Suprapubic skin (tissue), 4 donors: ENCODE measurements around the gene RRP1B. TPM values are rescaled to one million over a fixed set of nuclear protein-coding genes. Genes with fewer than 3 reads are reported as not detected.

ENCODE experiments used
- DNase-seq, 2 donors: peaks; one replicate each; pipeline ENCODE4 v3.0.0-alpha.2; 2019; ENCODE audit warnings: low spot score in 2 of 2
- H3K27ac ChIP-seq: fragments of 200-600 bp; sonication (generic); one replicate; pipeline ENCODE4 v1.5.1; 2019
- H3K27me3 ChIP-seq: fragments of 200-600 bp; sonication (generic); one replicate; pipeline ENCODE4 v1.5.1; 2019
- H3K36me3 ChIP-seq: fragments of 200-600 bp; sonication (generic); one replicate; pipeline ENCODE4 v1.5.1; 2019
- H3K4me1 ChIP-seq: fragments of 200-600 bp; sonication (generic); one replicate; pipeline ENCODE4 v1.5.1; 2019
- H3K4me3 ChIP-seq: fragments of 200-600 bp; sonication (generic); one replicate; pipeline ENCODE4 v1.5.1; 2019; ENCODE audit warnings: mild to moderate bottlenecking
- H3K9me3 ChIP-seq: fragments of 200-600 bp; sonication (generic); one replicate; pipeline ENCODE4 v1.5.1; 2019
- CTCF ChIP-seq, 2 donors: fragments of 200-600 bp in 1 of 2; fragments of 450-650 bp in 1 of 2; sonication (generic) in 1 of 2; IDR thresholded peaks; one replicate each; pipeline ENCODE4 v1.5.1; 2016 to 2019; ENCODE audit warnings: antibody characterized with exemption in 2 of 2, mild to moderate bottlenecking in 1 of 2, moderate library complexity in 1 of 2
- EP300 ChIP-seq: sonication (generic); formaldehyde crosslinking; IDR thresholded peaks from one replicate; pipeline ENCODE4 v1.6.1; 2017; ENCODE audit warnings: antibody characterized with exemption
- POLR2A ChIP-seq, 2 donors: fragments of 450-650 bp; IDR thresholded peaks; one replicate each; pipeline ENCODE4 v1.6.1; 2017; ENCODE audit warnings: antibody characterized with exemption in 2 of 2, mild to moderate bottlenecking in 2 of 2, moderate library complexity in 2 of 2
- POLR2AphosphoS5 ChIP-seq, 3 donors: sonication (generic); formaldehyde crosslinking; IDR thresholded peaks; one replicate each; pipeline ENCODE4 v1.6.1; 2017; ENCODE audit warnings: antibody characterized with exemption in 3 of 3
- WGBS: methylation state at CpG from one replicate; pipeline ENCODE4 v1.1.5; 2018; 5-methylcytosine and 5-hydroxymethylcytosine counted together
- total RNA-seq, 4 donors: library from RNA; depleted of rRNA; stranded (reverse); fragments of >200 nt; gene quantifications; one replicate each; pipeline ENCODE4 v1.1.0, GENCODE V29; 2016

RRP1B gene
- total RNA-seq, 4 donors from 2014 or later, result 19.1 to 25.1 (median 23.3) TPM

GRCh38 chr21:43664358-43664757 is 5.0 kb downstream of the RRP1B start:
- peaks cover 24% of the 10 kb centered on the region for H3K4me1 ChIP-seq
- 69% methylated on average over 4 of the region's 4 CpGs for WGBS
- DNase-seq, result no peak

GRCh38 chr21:43665879-43666278 is 6.5 kb downstream of the RRP1B start:
- H3K27ac ChIP-seq, result no peak overlapping the region

More at GRCh38 chr21:43664358-43664757, 5.0 kb downstream of the RRP1B start:
- no peak overlapping the region for H3K4me3 ChIP-seq
- H3K36me3 ChIP-seq, result peaks cover 18% of the 10 kb centered on the region
- no peak overlapping the region for H3K27ac ChIP-seq
- H3K27me3 ChIP-seq, result no peaks in the 10 kb centered on the region
- no peak for TF ChIP-seq EP300
- no peak for TF ChIP-seq POLR2A (IDR thresholded peaks at IDR 0.05)
- no peak for TF ChIP-seq CTCF (IDR thresholded peaks at IDR 0.05)
- TF ChIP-seq POLR2AphosphoS5 (IDR thresholded peaks at IDR 0.05), result no peak
- no peaks in the 10 kb centered on the region for H3K9me3 ChIP-seq

GRCh38 chr21:43667191-43667904 is 8.0 kb downstream of the RRP1B start:
- no peaks in the 10 kb centered on the region for H3K9me3 ChIP-seq
- H3K36me3 ChIP-seq, result peaks cover 41% of the 10 kb centered on the region
- no peak overlapping the region for H3K27ac ChIP-seq
- H3K4me1 ChIP-seq, result peaks cover 3% of the 10 kb centered on the region
- WGBS, result 79% methylated on average over 7 of the region's 7 CpGs
- no peak overlapping the region for H3K4me3 ChIP-seq
- no peak for TF ChIP-seq POLR2A (IDR thresholded peaks at IDR 0.05)
- TF ChIP-seq POLR2AphosphoS5 (IDR thresholded peaks at IDR 0.05), result no peak
- no peak for TF ChIP-seq CTCF (IDR thresholded peaks at IDR 0.05)
- TF ChIP-seq EP300, result no peak
- H3K27me3 ChIP-seq, result no peaks in the 10 kb centered on the region
- DNase-seq, result no peak

More at GRCh38 chr21:43665879-43666278, 6.5 kb downstream of the RRP1B start:
- no peaks in the 10 kb centered on the region for H3K9me3 ChIP-seq
- peaks cover 13% of the 10 kb centered on the region for H3K4me1 ChIP-seq
- H3K36me3 ChIP-seq, result peaks cover 27% of the 10 kb centered on the region
- no peak for DNase-seq
- TF ChIP-seq CTCF (IDR thresholded peaks at IDR 0.05), result no peak
- no peak for TF ChIP-seq EP300
- no peak for TF ChIP-seq POLR2A (IDR thresholded peaks at IDR 0.05)
- no peak for TF ChIP-seq POLR2AphosphoS5 (IDR thresholded peaks at IDR 0.05)
- whole genome bisulfite sequencing, result 74% methylated on average over 4 of the region's 4 CpGs
- no peaks in the 10 kb centered on the region for H3K27me3 ChIP-seq
- no peak overlapping the region for H3K4me3 ChIP-seq

GRCh38 chr21:43669828-43670605 is 10.7 kb downstream of the RRP1B start:
- H3K27ac ChIP-seq, result no peak overlapping the region
- peaks cover 49% of the 10 kb centered on the region for H3K36me3 ChIP-seq
- TF ChIP-seq CTCF (IDR thresholded peaks at IDR 0.05), result no peak
- no peak for TF ChIP-seq EP300
- no peaks in the 10 kb centered on the region for H3K9me3 ChIP-seq
- H3K27me3 ChIP-seq, result no peaks in the 10 kb centered on the region
- no peak overlapping the region for H3K4me3 ChIP-seq
- peaks cover 3% of the 10 kb centered on the region for H3K4me1 ChIP-seq
- DNase-seq, result no peak
- WGBS, result 90% methylated on average over 20 of the region's 20 CpGs

GRCh38 chr21:43675871-43676270 is 16.5 kb downstream of the RRP1B start:
- WGBS, result 90% methylated on average over 3 of the region's 3 CpGs
- DNase-seq, result no peak
- Histone ChIP-seq H3K4me1 (no peaks in the 10 kb centered on the region), H3K27me3 (no peaks in the 10 kb centered on the region), H3K36me3 (peaks cover 75% of the 10 kb centered on the region), H3K27ac (no peak overlapping the region), H3K9me3 (no peaks in the 10 kb centered on the region), H3K4me3 (no peak overlapping the region)
- TF ChIP-seq CTCF (IDR thresholded peaks at IDR 0.05), result no peak
- TF ChIP-seq POLR2AphosphoS5 (IDR thresholded peaks at IDR 0.05), result no peak
- no peak for TF ChIP-seq EP300
- no peak for TF ChIP-seq POLR2A (IDR thresholded peaks at IDR 0.05)
